Measurements from ENCODE around the gene STIMATE. TPM values are rescaled to one million over a fixed set of nuclear protein-coding genes. Genes with fewer than 3 reads are reported as not detected.

Gene STIMATE
- total RNA-seq (2022; extraction: Qiagen RNA extraction) = 7.5 to 9.0 TPM (median 8.5 TPM) in 5 replicates

DNA sequence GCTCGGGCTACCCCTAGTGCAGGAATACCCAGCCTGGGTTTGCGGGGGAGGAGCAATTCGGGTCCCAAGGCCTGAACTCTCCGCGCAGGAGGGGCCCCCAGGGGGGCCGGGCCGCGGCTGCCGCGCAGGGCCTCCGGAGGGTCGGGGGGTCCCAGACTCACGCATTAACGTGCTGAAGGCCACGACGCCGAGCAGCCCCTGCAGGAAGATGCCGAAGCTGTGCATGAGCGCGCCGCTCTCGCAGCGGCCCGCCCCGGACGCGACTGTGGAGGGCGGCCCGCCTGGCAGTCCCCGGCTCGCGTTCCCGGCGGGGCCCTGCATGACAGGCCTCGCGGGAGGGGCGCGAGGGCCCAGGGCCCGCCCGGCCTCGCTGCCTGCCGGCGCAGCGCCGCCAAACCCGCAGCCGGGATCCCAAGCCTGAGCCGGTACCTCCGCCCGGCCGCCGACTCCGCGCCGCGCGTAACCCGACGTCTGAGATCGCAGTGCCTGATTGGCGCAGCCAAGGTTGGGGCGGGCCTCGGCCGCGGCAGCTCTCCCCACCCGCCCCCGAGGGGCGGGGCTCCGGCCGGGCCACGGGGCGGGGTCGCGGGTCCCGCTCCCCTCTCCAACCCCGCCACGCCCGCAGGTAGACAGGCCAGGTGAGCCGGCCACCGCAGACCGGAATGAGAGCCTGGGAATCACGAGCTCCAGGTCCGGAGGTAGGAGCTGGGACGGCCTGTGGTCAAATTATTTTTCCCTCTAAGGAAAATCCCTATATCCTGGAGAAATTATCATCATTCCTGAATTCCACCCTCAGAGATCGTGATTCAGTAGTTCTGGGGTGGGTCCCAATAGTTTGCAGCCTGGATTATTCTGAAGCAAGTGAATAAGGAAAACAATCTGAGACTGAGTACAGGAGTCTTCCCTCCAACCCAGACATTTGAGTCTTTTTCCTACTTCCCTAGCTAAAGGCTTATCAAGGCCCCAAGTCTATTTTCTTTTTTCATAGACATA is at the start of gene STIMATE:
TSS of gene STIMATE (minus strand) at position 419 of the 993 bp plus-strand sequence. CDS start at position 321, 98 bp downstream.

GRCh38 chr3:52834871-52835501 is 62.4 kb downstream of the STIMATE start, which contains the start of gene MUSTN1:
MUSTN1 (minus strand) TSS chr3:52835019; CDS start chr3:52834948, 71 bp downstream.

GRCh38 chr3:52830535-52831258 is 66.7 kb downstream of the STIMATE start, which contains the start of gene ITIH4:
ITIH4 (minus strand) TSS chr3:52830672; CDS start chr3:52830642, 30 bp downstream.

GRCh38 chr3:52794612-52795099 is 102.7 kb downstream of the STIMATE start, which contains the start of gene ITIH3:
ITIH3 (plus strand) TSS chr3:52794796; CDS start chr3:52794804, 8 bp downstream.

Other genes starting within 250 kb of the STIMATE start
- gene PBRM1, start 211.6 kb downstream of the STIMATE start, total RNA-seq (2022; extraction: Qiagen RNA extraction) = 9.5 to 17.9 TPM (median 15.1 TPM) in 5 replicates
- gene GNL3, start 211.5 kb downstream of the STIMATE start, total RNA-seq (2022; extraction: Qiagen RNA extraction) = 84.4 to 149 TPM (median 91.0 TPM) in 5 replicates
- 35.0 to 41.9 TPM (median 38.7 TPM) in 5 replicates for gene GLT8D1, start 191.8 kb downstream of the STIMATE start, total RNA-seq (2022; extraction: Qiagen RNA extraction)
- gene SPCS1, start 191.4 kb downstream of the STIMATE start, total RNA-seq (2022; extraction: Qiagen RNA extraction) = 145 to 168 TPM (median 158 TPM) in 5 replicates
- 10.7 to 15.3 TPM (median 12.7 TPM) in 5 replicates for gene NEK4, start 126.6 kb downstream of the STIMATE start, total RNA-seq (2022; extraction: Qiagen RNA extraction)
- not detected in 5 replicates for gene ITIH1, start 119.9 kb downstream of the STIMATE start, total RNA-seq (2022; extraction: Qiagen RNA extraction)
- 0.06 to 0.21 TPM (median 0.18 TPM) in 3 of 5 replicates, not detected in the others for gene ITIH3, start 102.8 kb downstream of the STIMATE start, total RNA-seq (2022; extraction: Qiagen RNA extraction)
- gene ITIH4, start 66.9 kb downstream of the STIMATE start, total RNA-seq (2022; extraction: Qiagen RNA extraction) = 0.44 to 1.5 TPM (median 1.1 TPM) in 5 replicates
- gene MUSTN1, start 62.5 kb downstream of the STIMATE start, total RNA-seq (2022; extraction: Qiagen RNA extraction) = 0.20 to 0.32 TPM in 2 of 5 replicates, not detected in the others
- 8.1 to 12.3 TPM (median 8.5 TPM) in 5 replicates for gene SFMBT1, start 148.5 kb upstream of the STIMATE start, total RNA-seq (2022; extraction: Qiagen RNA extraction)
- gene RFT1, start 232.9 kb upstream of the STIMATE start, total RNA-seq (2022; extraction: Qiagen RNA extraction) = 25.3 to 28.5 TPM (median 27.4 TPM) in 5 replicates

Data from A549 treated with Hydrocortisone at 1 μM for 4 hours (cell line).